SJCRH30 (cell line): ENCODE data around the gene SNX9. TPM values are rescaled to one million over a fixed set of nuclear protein-coding genes. Genes with fewer than 3 reads are reported as not detected.
A peak's percentile ranks its signal among the peaks of the same experiment; 100 is the strongest.

Source experiments
- DNase-seq, 2 experiments: peaks; one replicate each; pipeline ENCODE4 v3.0.0-alpha.2; 2015 to 2020
- H3K27ac ChIP-seq: fragments of 250-450 bp; sonication (Bioruptor Pico); 2 replicates; pipeline ENCODE4 v1.5.1; 2020; ENCODE audit warnings: mild to moderate bottlenecking, moderate library complexity
- H3K27me3 ChIP-seq: fragments of 250-450 bp; sonication (Bioruptor Pico); 2 replicates; pipeline ENCODE4 v1.5.1; 2020; ENCODE audit warnings: mild to moderate bottlenecking, moderate library complexity
- H3K36me3 ChIP-seq: fragments of 250-450 bp; sonication (Bioruptor Pico); 2 replicates; pipeline ENCODE4 v1.5.1; 2020; ENCODE audit warnings: mild to moderate bottlenecking, moderate library complexity
- H3K4me1 ChIP-seq: fragments of 250-450 bp; sonication (Bioruptor Pico); 2 replicates; pipeline ENCODE4 v1.5.1; 2020; ENCODE audit warnings: mild to moderate bottlenecking, moderate library complexity
- H3K4me3 ChIP-seq: fragments of 250-450 bp; sonication (Bioruptor Pico); 2 replicates; pipeline ENCODE4 v1.5.1; 2020; ENCODE audit warnings: mild to moderate bottlenecking, moderate library complexity
- H3K9me3 ChIP-seq: fragments of 250-450 bp; sonication (Bioruptor Pico); replicated peaks from 2 replicates; pipeline ENCODE4 v1.5.1; 2020; ENCODE audit warnings: mild to moderate bottlenecking, moderate library complexity
- total RNA-seq: library from RNA; depleted of rRNA; stranded (reverse); fragments of >200 nt; shearing (Covaris generic); gene quantifications from 2 replicates; pipeline ENCODE4 v1.2.3, GENCODE V29; 2014; rRNA removed

The SNX9 gene
- total RNA-seq, 1 experiment from 2014 or later = 28.0 TPM

- no peak overlapping the region for H3K27ac ChIP-seq
- no peak overlapping the region for H3K4me3 ChIP-seq
- H3K27me3 ChIP-seq = no peaks in the 10 kb centered on the region
- H3K36me3 ChIP-seq = no peaks in the 10 kb centered on the region
- H3K9me3 ChIP-seq = no peaks in the 10 kb centered on the region
- peaks cover 52% of the 10 kb centered on the region for H3K4me1 ChIP-seq
- no peak for DNase-seq
Observed at GRCh38 chr6:157987788-157988699, 165.0 kb downstream of the SNX9 start.

- Histone ChIP-seq H3K9me3 (no peaks in the 10 kb centered on the region), H3K27me3 (no peaks in the 10 kb centered on the region), H3K36me3 (no peaks in the 10 kb centered on the region), H3K4me3 (no peak overlapping the region), H3K4me1 (peaks cover 48% of the 10 kb centered on the region), H3K27ac (no peak overlapping the region)
- DNase-seq = no peak
Observed at GRCh38 chr6:157988700-157989063, 165.6 kb downstream of the SNX9 start.

GRCh38 chr6:157989541-157990289 lies 166.7 kb downstream of the SNX9 start:
- Histone ChIP-seq H3K27me3 (no peaks in the 10 kb centered on the region), H3K4me1 (peaks cover 47% of the 10 kb centered on the region), H3K36me3 (no peaks in the 10 kb centered on the region), H3K9me3 (no peaks in the 10 kb centered on the region), H3K27ac (peak overlapping the region; percentile 43), H3K4me3 (peak overlapping the region; percentile 35)
- peak; percentile 84 to 89 for DNase-seq

- H3K27ac ChIP-seq = peak overlapping the region; percentile 43
- H3K4me3 ChIP-seq = peak overlapping the region; percentile 35
- peaks cover 40% of the 10 kb centered on the region for H3K4me1 ChIP-seq
- peak; percentile 79 to 86 for DNase-seq
- H3K9me3 ChIP-seq = no peaks in the 10 kb centered on the region
- H3K36me3 ChIP-seq = no peaks in the 10 kb centered on the region
- H3K27me3 ChIP-seq = no peaks in the 10 kb centered on the region
Observed at GRCh38 chr6:157990321-157991066, 167.4 kb downstream of the SNX9 start.

GRCh38 chr6:157991067-157991432 lies 168.0 kb downstream of the SNX9 start:
- Histone ChIP-seq H3K4me3 (no peak overlapping the region), H3K9me3 (no peaks in the 10 kb centered on the region)

GRCh38 chr6:157993076-157993475 lies 170.0 kb downstream of the SNX9 start:
- Histone ChIP-seq H3K36me3 (no peaks in the 10 kb centered on the region), H3K9me3 (no peaks in the 10 kb centered on the region), H3K27ac (no peak overlapping the region), H3K4me1 (peaks cover 30% of the 10 kb centered on the region), H3K27me3 (no peaks in the 10 kb centered on the region), H3K4me3 (no peak overlapping the region)
- DNase-seq = no peak

More at GRCh38 chr6:157991067-157991432, 168.0 kb downstream of the SNX9 start:
- H3K27me3 ChIP-seq = no peaks in the 10 kb centered on the region
- no peak overlapping the region for H3K27ac ChIP-seq
- H3K4me1 ChIP-seq = peaks cover 38% of the 10 kb centered on the region
- no peak for DNase-seq
- H3K36me3 ChIP-seq = no peaks in the 10 kb centered on the region

GRCh38 chr6:157994125-157994795 lies 171.2 kb downstream of the SNX9 start:
- Histone ChIP-seq H3K9me3 (no peaks in the 10 kb centered on the region), H3K27me3 (no peaks in the 10 kb centered on the region), H3K4me1 (peaks cover 19% of the 10 kb centered on the region), H3K4me3 (no peak overlapping the region), H3K27ac (no peak overlapping the region), H3K36me3 (no peaks in the 10 kb centered on the region)
- no peak for DNase-seq

Other genes starting within 250 kb of the SNX9 start
- 32.5 and 33.4 TPM in 2 replicates for gene SYNJ2, start 158.6 kb downstream of the SNX9 start, total RNA-seq